ENCODE data around the gene ZNF785. TPM values are rescaled to one million over a fixed set of nuclear protein-coding genes. Genes with fewer than 3 reads are reported as not detected.

The ZNF785 gene
- total and polyA plus RNA-seq, 4 experiments from 2014 or later: 1.7 to 34.2 (median 18.4) TPM

- ChIA-PET CTCF (ENCODE audit: partially characterized antibody) (interaction anchor here (0.8 kb wide), 1 partner anchor 83 kb away, joined by 3 read pairs; no protein-coding TSS in a partner anchor), POLR2A (ENCODE audit: partially characterized antibody) (interaction anchor here (3.3 to 11.1 kb wide), 4 partner anchors 23 to 118 kb away, joined by 16 to 457 read pairs (median 64); partner anchors contain the start of genes PRR14, ZNF688, ZNF764 and ZNF785)
- Mint-ChIP-seq H3K4me1 (peaks cover 26 to 64% (median 47%) of the 10 kb centered on the region in 4 donors), H3K27me3 (no peaks in the 10 kb centered on the region), H3K36me3 (peaks cover 0 to 15% of the 10 kb centered on the region in 2 donors), H3K4me3 (peak overlapping the region in 5 of 8 donors; percentile 55 to 99 (median 76)), H3K9me3 (no peaks in the 10 kb centered on the region), H3K27ac (peak overlapping the region in 2 of 7 donors; percentile 86 to 91)
- Histone ChIP-seq H3K9me3 (ENCODE audit: control insufficient read depth in 1 of 2, low read length in 2 of 2) (no peaks in the 10 kb centered on the region), H3K27ac (ENCODE audit: low read depth, low read length) (no peak overlapping the region), H3K4me3 (ENCODE audit: low read length in 2 of 2) (no peak overlapping the region), H3K27me3 (ENCODE audit: insufficient read depth, low read length) (no peaks in the 10 kb centered on the region), H3K4me1 (ENCODE audit: insufficient read depth, low read length) (peaks cover 59% of the 10 kb centered on the region), H3K36me3 (ENCODE audit: insufficient read depth, low read length) (no peaks in the 10 kb centered on the region)
- intact Hi-C loops (cut with micrococcal nuclease): no loop called here
- no peak for DNase-seq
These were observed 53.0 kb downstream of the ZNF785 start for GRCh38 chr16:30532285-30533145.

Other genes starting within 250 kb of the ZNF785 start
- gene CD2BP2, start 230.4 kb downstream of the ZNF785 start, total RNA-seq: 10 to 100 TPM; 72.9 to 79.4 TPM
- 10 to 100 TPM; 23.7 to 24.4 TPM for gene CD2BP2, start 230.4 kb downstream of the ZNF785 start, polyA plus RNA-seq
- 10 to 100 TPM; 47.0 to 55.3 TPM for gene TBC1D10B, start 215.2 kb downstream of the ZNF785 start, total RNA-seq
- gene TBC1D10B, start 215.2 kb downstream of the ZNF785 start, polyA plus RNA-seq: 10 to 100 TPM in 1 of 2 donors, 1 to 10 TPM in 1; 8.5 to 16.1 TPM
- 1 to 10 TPM in 1 of 2 experiments, not detected in 1; 1.3 TPM for gene MYL11, start 210.9 kb downstream of the ZNF785 start, total RNA-seq
- 1 to 10 TPM in 1 of 2 donors, not detected in 1; 1.1 TPM for gene MYL11, start 210.9 kb downstream of the ZNF785 start, polyA plus RNA-seq
- gene SEPTIN1, start 203.1 kb downstream of the ZNF785 start, total RNA-seq: 100 to 1,000 TPM; 198 to 206 TPM
- 100 to 1,000 TPM; 210 to 212 TPM for gene SEPTIN1, start 203.1 kb downstream of the ZNF785 start, polyA plus RNA-seq
- 10 to 100 TPM; 15.8 to 16.7 TPM for gene ZNF48, start 190.3 kb downstream of the ZNF785 start, total RNA-seq
- gene ZNF48, start 190.3 kb downstream of the ZNF785 start, polyA plus RNA-seq: 10 to 100 TPM in 1 of 2 donors, 1 to 10 TPM in 1; 5.5 to 10.7 TPM
- gene ZNF771, start 178.1 kb downstream of the ZNF785 start, total RNA-seq: 1 to 10 TPM; 6.0 to 6.5 TPM
- 1 to 10 TPM; 1.4 to 5.0 TPM for gene ZNF771, start 178.1 kb downstream of the ZNF785 start, polyA plus RNA-seq
- 10 to 100 TPM; 15.0 to 18.0 TPM for gene DCTPP1, start 155.7 kb downstream of the ZNF785 start, total RNA-seq
- gene DCTPP1, start 155.7 kb downstream of the ZNF785 start, polyA plus RNA-seq: 100 to 1,000 TPM in 1 of 2 donors, 10 to 100 TPM in 1; 87.0 to 115 TPM
- gene SEPHS2, start 139.8 kb downstream of the ZNF785 start, total RNA-seq: 10 to 100 TPM; 42.0 to 44.4 TPM
- 10 to 100 TPM; 56.4 to 65.9 TPM for gene SEPHS2, start 139.8 kb downstream of the ZNF785 start, polyA plus RNA-seq
- gene ITGAL, start 113.0 kb downstream of the ZNF785 start, total RNA-seq: 100 to 1,000 TPM; 648 to 657 TPM
- 100 to 1,000 TPM; 110 to 159 TPM for gene ITGAL, start 113.0 kb downstream of the ZNF785 start, polyA plus RNA-seq
- 1 to 10 TPM; 5.8 to 6.1 TPM for gene ZNF768, start 59.1 kb downstream of the ZNF785 start, total RNA-seq
- 1 to 10 TPM in 1 of 2 donors, under 1 TPM in 1; 0.69 to 1.7 TPM for gene ZNF768, start 59.1 kb downstream of the ZNF785 start, polyA plus RNA-seq
- 10 to 100 TPM; 15.7 to 17.8 TPM for gene ZNF747, start 50.8 kb downstream of the ZNF785 start, total RNA-seq
- gene ZNF747, start 50.8 kb downstream of the ZNF785 start, polyA plus RNA-seq: 1 to 10 TPM; 7.8 to 8.8 TPM
- 10 to 100 TPM; 28.9 to 29.3 TPM for gene ZNF764, start 27.3 kb downstream of the ZNF785 start, total RNA-seq
- gene ZNF764, start 27.3 kb downstream of the ZNF785 start, polyA plus RNA-seq: 1 to 10 TPM; 4.2 to 8.8 TPM
- gene ZNF688, start 14.0 kb downstream of the ZNF785 start, total RNA-seq: 10 to 100 TPM; 21.4 to 22.7 TPM
- gene ZNF688, start 14.0 kb downstream of the ZNF785 start, polyA plus RNA-seq: 10 to 100 TPM; 31.7 to 33.8 TPM
- gene ZNF689, start 24.7 kb upstream of the ZNF785 start, total RNA-seq: 10 to 100 TPM; 13.1 to 14.5 TPM
- 10 to 100 TPM; 11.9 to 13.5 TPM for gene ZNF689, start 24.7 kb upstream of the ZNF785 start, polyA plus RNA-seq
- 100 to 1,000 TPM in 1 of 2 experiments, 10 to 100 TPM in 1; 92.0 to 100 TPM for gene PRR14, start 65.3 kb upstream of the ZNF785 start, total RNA-seq
- 10 to 100 TPM in 1 of 2 donors, 1 to 10 TPM in 1; 8.7 to 25.9 TPM for gene PRR14, start 65.3 kb upstream of the ZNF785 start, polyA plus RNA-seq
- gene FBRS, start 72.7 kb upstream of the ZNF785 start, total RNA-seq: 100 to 1,000 TPM; 164 to 172 TPM
- gene FBRS, start 72.7 kb upstream of the ZNF785 start, polyA plus RNA-seq: 1 to 10 TPM in 1 of 2 donors, under 1 TPM in 1; 0.70 to 7.9 TPM
- 100 to 1,000 TPM; 101 to 115 TPM for gene SRCAP, start 113.5 kb upstream of the ZNF785 start, total RNA-seq
- gene SRCAP, start 113.5 kb upstream of the ZNF785 start, polyA plus RNA-seq: 10 to 100 TPM in 1 of 2 donors, 1 to 10 TPM in 1; 1.2 to 35.4 TPM
- 10 to 100 TPM; 54.1 to 54.9 TPM for gene PHKG2, start 162.7 kb upstream of the ZNF785 start, total RNA-seq
- gene PHKG2, start 162.7 kb upstream of the ZNF785 start, polyA plus RNA-seq: 10 to 100 TPM; 42.0 to 63.5 TPM
- gene CFAP119, start 176.4 kb upstream of the ZNF785 start, total RNA-seq: 1 to 10 TPM; 2.6 to 3.4 TPM
- gene CFAP119, start 176.4 kb upstream of the ZNF785 start, polyA plus RNA-seq: under 1 TPM; 0.22 to 0.42 TPM
- 100 to 1,000 TPM; 101 to 109 TPM for gene RNF40, start 176.6 kb upstream of the ZNF785 start, total RNA-seq
- gene RNF40, start 176.6 kb upstream of the ZNF785 start, polyA plus RNA-seq: 10 to 100 TPM; 16.6 to 52.4 TPM
- 1 to 10 TPM; 4.7 to 5.4 TPM for gene ZNF629, start 201.5 kb upstream of the ZNF785 start, total RNA-seq
- gene ZNF629, start 201.5 kb upstream of the ZNF785 start, polyA plus RNA-seq: under 1 TPM; 0.07 to 0.94 TPM

All from CD4-positive, alpha-beta memory T cell (primary cell).